ENCODE data around the gene CHRNA4.

Gene CHRNA4

DNA sequence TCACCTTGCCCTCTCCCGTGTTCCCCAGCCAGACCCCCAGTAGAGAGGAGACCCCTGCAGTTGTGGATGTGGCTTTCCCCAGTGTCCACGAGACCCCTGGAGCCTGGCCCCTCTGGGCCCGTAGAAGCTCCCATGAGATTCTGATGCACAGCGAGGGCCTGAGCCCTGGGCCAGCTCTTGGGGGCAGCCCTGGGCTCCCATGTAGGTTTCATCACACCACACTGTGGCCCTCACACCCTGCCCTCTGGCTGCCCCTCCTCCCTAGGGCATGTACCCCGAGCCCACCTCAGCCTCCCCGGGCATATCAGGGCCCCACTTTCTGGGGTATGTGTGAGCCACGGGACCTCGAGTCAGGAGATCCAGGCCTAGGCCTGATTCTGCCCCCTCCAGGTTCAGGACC, 7.0 kb upstream of the CHRNA4 start:
- Histone ChIP-seq H3K27me3 (ENCODE audit: control insufficient read depth, insufficient read depth, low read length) (no peaks in the 10 kb centered on the region), H3K9me3 (ENCODE audit: control insufficient read depth, insufficient read depth, low read length) (no peaks in the 10 kb centered on the region)

DNA sequence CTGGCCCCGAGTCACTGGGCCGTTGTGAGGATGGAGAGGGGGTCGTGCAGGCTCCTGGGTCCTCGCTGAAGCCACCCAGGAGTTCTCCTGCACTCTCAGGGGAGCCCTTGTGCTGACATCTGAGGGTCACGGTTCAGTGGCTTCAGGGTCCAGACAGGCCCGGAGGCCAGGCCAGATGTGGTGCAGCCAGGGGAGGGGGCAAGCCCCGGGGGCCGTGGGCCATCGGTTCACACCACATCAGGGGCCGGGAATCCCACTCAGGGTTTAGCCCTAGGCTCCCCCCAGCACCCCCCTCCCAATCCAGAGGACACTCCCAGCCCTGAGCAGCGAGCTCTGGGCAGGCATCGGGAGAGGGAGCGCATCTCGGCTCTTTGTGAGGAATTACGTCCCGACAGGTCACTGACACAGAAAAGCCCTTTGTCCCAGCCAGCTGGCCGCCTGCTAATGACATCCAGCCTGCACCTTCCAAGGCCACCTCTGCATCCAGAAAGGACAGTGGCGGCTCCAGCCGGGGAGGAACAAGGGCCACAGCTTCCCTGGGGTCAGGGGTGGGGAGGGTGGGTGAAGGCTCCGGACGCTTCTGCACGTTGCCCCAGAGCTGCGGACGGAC, 6.4 kb upstream of the CHRNA4 start:
- WGBS (ENCODE audit: insufficient coverage, insufficient read length) = no CpG with 5 or more reads among the region's 24 CpGs
- no peaks in the 10 kb centered on the region for H3K27me3 ChIP-seq (ENCODE audit: control insufficient read depth, insufficient read depth, low read length)
- H3K4me1 ChIP-seq (ENCODE audit: control insufficient read depth, insufficient read depth, low read length) = peaks cover 3% of the 10 kb centered on the region; the same call in 1 of the 2 replicates
- no peaks in the 10 kb centered on the region for H3K9me3 ChIP-seq (ENCODE audit: control insufficient read depth, insufficient read depth, low read length)
- H3K27ac ChIP-seq (ENCODE audit: low read length) = no peak overlapping the region
- no peak for DNase-seq (ENCODE audit: low read depth, low spot score)
- H3K4me3 ChIP-seq (ENCODE audit: low read length) = no peak overlapping the region
- H3K36me3 ChIP-seq (ENCODE audit: control insufficient read depth, insufficient read depth, low read length) = no peaks in the 10 kb centered on the region

More for the DNA sequence above, 7.0 kb upstream of the CHRNA4 start:
- Histone ChIP-seq H3K36me3 (ENCODE audit: control insufficient read depth, insufficient read depth, low read length) (no peaks in the 10 kb centered on the region), H3K27ac (ENCODE audit: low read length) (no peak overlapping the region), H3K4me1 (ENCODE audit: control insufficient read depth, insufficient read depth, low read length) (peaks cover 3% of the 10 kb centered on the region; the same call in 1 of the 2 replicates), H3K4me3 (ENCODE audit: low read length) (no peak overlapping the region)
- DNase-seq (ENCODE audit: low read depth, low spot score) = no peak
- WGBS (ENCODE audit: insufficient coverage, insufficient read length) = no CpG with 5 or more reads among the region's 8 CpGs

GRCh38 chr20:63366390-63367365, 5.5 kb upstream of the CHRNA4 start:
- no CpG with 5 or more reads among the region's 30 CpGs for WGBS (ENCODE audit: insufficient coverage, insufficient read length)

GRCh38 chr20:63365601-63366389, 4.6 kb upstream of the CHRNA4 start:
- Histone ChIP-seq H3K4me3 (ENCODE audit: low read length) (no peak overlapping the region), H3K27me3 (ENCODE audit: control insufficient read depth, insufficient read depth, low read length) (no peaks in the 10 kb centered on the region; the same call in 1 of the 2 replicates), H3K36me3 (ENCODE audit: control insufficient read depth, insufficient read depth, low read length) (no peaks in the 10 kb centered on the region), H3K27ac (ENCODE audit: low read length) (no peak overlapping the region), H3K4me1 (ENCODE audit: control insufficient read depth, insufficient read depth, low read length) (peaks cover 5% of the 10 kb centered on the region; the same call in 1 of the 2 replicates), H3K9me3 (ENCODE audit: control insufficient read depth, insufficient read depth, low read length) (no peaks in the 10 kb centered on the region)
- no CpG with 5 or more reads among the region's 22 CpGs for WGBS (ENCODE audit: insufficient coverage, insufficient read length)
- no peak for DNase-seq (ENCODE audit: low read depth, low spot score)

More at GRCh38 chr20:63366390-63367365, 5.5 kb upstream of the CHRNA4 start:
- peaks cover 6% of the 10 kb centered on the region; the same call in 1 of the 2 replicates for H3K4me1 ChIP-seq (ENCODE audit: control insufficient read depth, insufficient read depth, low read length)
- no peaks in the 10 kb centered on the region for H3K27me3 ChIP-seq (ENCODE audit: control insufficient read depth, insufficient read depth, low read length)
- no peaks in the 10 kb centered on the region for H3K9me3 ChIP-seq (ENCODE audit: control insufficient read depth, insufficient read depth, low read length)
- no peaks in the 10 kb centered on the region for H3K36me3 ChIP-seq (ENCODE audit: control insufficient read depth, insufficient read depth, low read length)
- no peak overlapping the region for H3K27ac ChIP-seq (ENCODE audit: low read length)
- no peak for DNase-seq (ENCODE audit: low read depth, low spot score)
- no peak overlapping the region for H3K4me3 ChIP-seq (ENCODE audit: low read length)

GRCh38 chr20:63364801-63365585, 3.8 kb upstream of the CHRNA4 start:
- no peaks in the 10 kb centered on the region; the same call in 1 of the 2 replicates for H3K27me3 ChIP-seq (ENCODE audit: control insufficient read depth, insufficient read depth, low read length)
- no peak overlapping the region for H3K4me3 ChIP-seq (ENCODE audit: low read length)
- DNase-seq (ENCODE audit: low read depth, low spot score) = no peak
- no peak overlapping the region for H3K27ac ChIP-seq (ENCODE audit: low read length)
- peaks cover 4% of the 10 kb centered on the region; the same call in 1 of the 2 replicates for H3K4me1 ChIP-seq (ENCODE audit: control insufficient read depth, insufficient read depth, low read length)
- H3K9me3 ChIP-seq (ENCODE audit: control insufficient read depth, insufficient read depth, low read length) = no peaks in the 10 kb centered on the region
- no peaks in the 10 kb centered on the region for H3K36me3 ChIP-seq (ENCODE audit: control insufficient read depth, insufficient read depth, low read length)
- no CpG with 5 or more reads among the region's 20 CpGs for WGBS (ENCODE audit: insufficient coverage, insufficient read length)

DNA sequence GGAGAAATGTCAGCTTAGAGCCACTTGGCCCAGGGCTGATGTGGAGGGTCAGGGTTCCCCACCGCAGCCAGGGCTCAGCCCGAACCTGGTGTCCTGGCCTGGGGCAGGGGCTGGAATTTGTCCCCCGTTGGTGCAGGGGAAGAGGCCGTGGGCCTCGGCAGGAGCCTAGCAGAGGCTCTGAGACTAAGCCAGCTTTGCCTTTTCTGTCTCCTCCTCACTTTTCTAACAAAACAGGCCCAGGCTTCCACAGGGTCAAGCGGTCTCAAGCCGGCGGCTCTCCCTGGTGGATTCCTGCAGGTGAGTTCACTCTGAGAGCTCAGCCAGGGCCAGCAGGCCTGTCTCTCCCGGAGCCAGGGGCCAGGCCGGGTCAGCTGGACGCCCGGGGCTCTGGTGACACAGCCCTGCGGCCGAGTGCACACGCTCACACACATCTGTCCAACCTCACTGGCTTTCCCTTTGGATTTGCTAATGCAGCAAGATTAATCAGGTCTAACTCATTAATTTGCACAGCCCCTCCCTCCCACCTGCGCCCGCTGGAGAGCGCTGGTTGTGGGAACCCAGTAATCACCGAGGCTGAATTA, 2.9 kb upstream of the CHRNA4 start:
- peaks cover 5% of the 10 kb centered on the region; the same call in 1 of the 2 replicates for H3K4me1 ChIP-seq (ENCODE audit: control insufficient read depth, insufficient read depth, low read length)
- H3K4me3 ChIP-seq (ENCODE audit: low read length) = no peak overlapping the region
- H3K36me3 ChIP-seq (ENCODE audit: control insufficient read depth, insufficient read depth, low read length) = no peaks in the 10 kb centered on the region
- no peak for DNase-seq (ENCODE audit: low read depth, low spot score)
- no peak overlapping the region for H3K27ac ChIP-seq (ENCODE audit: low read length)
- H3K27me3 ChIP-seq (ENCODE audit: control insufficient read depth, insufficient read depth, low read length) = no peaks in the 10 kb centered on the region; the same call in 1 of the 2 replicates
- no peaks in the 10 kb centered on the region for H3K9me3 ChIP-seq (ENCODE audit: control insufficient read depth, insufficient read depth, low read length)
- WGBS (ENCODE audit: insufficient coverage, insufficient read length) = no CpG with 5 or more reads among the region's 19 CpGs

GRCh38 chr20:63363013-63363957, 2.1 kb upstream of the CHRNA4 start:
- no CpG with 5 or more reads among the region's 23 CpGs for WGBS (ENCODE audit: insufficient coverage, insufficient read length)
- DNase-seq (ENCODE audit: low read depth, low spot score) = no peak
- no peaks in the 10 kb centered on the region; the same call in 1 of the 2 replicates for H3K27me3 ChIP-seq (ENCODE audit: control insufficient read depth, insufficient read depth, low read length)
- H3K36me3 ChIP-seq (ENCODE audit: control insufficient read depth, insufficient read depth, low read length) = no peaks in the 10 kb centered on the region
- no peak overlapping the region for H3K27ac ChIP-seq (ENCODE audit: low read length)
- no peak overlapping the region for H3K4me3 ChIP-seq (ENCODE audit: low read length)
- H3K9me3 ChIP-seq (ENCODE audit: control insufficient read depth, insufficient read depth, low read length) = no peaks in the 10 kb centered on the region
- H3K4me1 ChIP-seq (ENCODE audit: control insufficient read depth, insufficient read depth, low read length) = peaks cover 5% of the 10 kb centered on the region; the same call in 1 of the 2 replicates

- WGBS (ENCODE audit: insufficient coverage, insufficient read length) = no CpG with 5 or more reads among the region's 16 CpGs
- DNase-seq (ENCODE audit: low read depth, low spot score) = no peak
- Histone ChIP-seq H3K36me3 (ENCODE audit: control insufficient read depth, insufficient read depth, low read length) (no peaks in the 10 kb centered on the region), H3K4me1 (ENCODE audit: control insufficient read depth, insufficient read depth, low read length) (peaks cover 5% of the 10 kb centered on the region; the same call in 1 of the 2 replicates), H3K9me3 (ENCODE audit: control insufficient read depth, insufficient read depth, low read length) (no peaks in the 10 kb centered on the region), H3K4me3 (ENCODE audit: low read length) (no peak overlapping the region), H3K27me3 (ENCODE audit: control insufficient read depth, insufficient read depth, low read length) (no peaks in the 10 kb centered on the region; the same call in 1 of the 2 replicates), H3K27ac (ENCODE audit: low read length) (no peak overlapping the region)
These were observed 1.4 kb upstream of the CHRNA4 start for GRCh38 chr20:63362436-63363009.
